Tibial nerve (tissue), 4 donors: ENCODE measurements around the gene ALK. TPM values are rescaled to one million over a fixed set of nuclear protein-coding genes. Genes with fewer than 3 reads are reported as not detected.

Source experiments
- DNase-seq, 2 donors: peaks; one replicate each; pipeline ENCODE4 v3.0.0-alpha.2; 2019; ENCODE audit warnings: low spot score in 2 of 2
- H3K27ac ChIP-seq, 4 donors: fragments of 200-600 bp; sonication (generic) in 3 of 4; one replicate each; pipeline ENCODE4 v1.5.1; 2017 to 2019; ENCODE audit warnings: mild to moderate bottlenecking in 1 of 4
- H3K27me3 ChIP-seq, 2 donors: fragments of 200-600 bp; sonication (generic) in 1 of 2; one replicate each; pipeline versions ENCODE4 v1.5.1 to v1.6.0; 2017 to 2019
- H3K36me3 ChIP-seq, 3 donors: fragments of 200-600 bp; sonication (generic); one replicate each; pipeline ENCODE4 v1.5.1; 2018 to 2019
- H3K4me1 ChIP-seq, 4 donors: fragments of 200-600 bp; sonication (generic) in 3 of 4; one replicate each; pipeline ENCODE4 v1.5.1; 2017 to 2019
- H3K4me3 ChIP-seq, 4 donors: fragments of 200-600 bp; sonication (generic) in 3 of 4; one replicate each; pipeline ENCODE4 v1.5.1; 2017 to 2019; ENCODE audit warnings: mild to moderate bottlenecking in 1 of 4, moderate library complexity in 1 of 4
- H3K9me3 ChIP-seq, 4 donors: fragments of 200-600 bp; sonication (generic) in 3 of 4; one replicate each; pipeline ENCODE4 v1.5.1; 2017 to 2019
- EP300 ChIP-seq, 2 donors: sonication (generic); formaldehyde crosslinking; IDR thresholded peaks; one replicate each; pipeline ENCODE4 v1.6.1; 2017; ENCODE audit warnings: antibody characterized with exemption in 2 of 2, mild to moderate bottlenecking in 1 of 2
- POLR2A ChIP-seq, 2 donors: fragments of 450-650 bp; IDR thresholded peaks; one replicate each; pipeline ENCODE4 v1.6.1; 2017; ENCODE audit warnings: antibody characterized with exemption in 2 of 2, mild to moderate bottlenecking in 2 of 2, moderate library complexity in 2 of 2
- WGBS, 2 donors: methylation state at CpG; one replicate each; pipeline ENCODE4 v1.1.5; 2018; 5-methylcytosine and 5-hydroxymethylcytosine counted together
- total RNA-seq, 4 donors: library from RNA; depleted of rRNA; stranded (reverse); fragments of >200 nt; gene quantifications; one replicate each; pipeline ENCODE4 v1.1.0, GENCODE V29; 2016
- TF ChIP-seq, protein P1 (sequence below), 5 experiments: fragments of 200-600 bp in 3 of 5; fragments of 450-650 bp in 2 of 5; sonication (generic) in 3 of 5; IDR thresholded peaks; one replicate each; pipeline ENCODE4 v1.5.1; 2016 to 2019; ENCODE audit warnings: antibody characterized with exemption in 5 of 5, mild to moderate bottlenecking in 3 of 5, moderate library complexity in 2 of 5

ALK gene
- total RNA-seq, 4 donors from 2014 or later: 0.39 to 4.8 (median 0.66) TPM

DNA sequence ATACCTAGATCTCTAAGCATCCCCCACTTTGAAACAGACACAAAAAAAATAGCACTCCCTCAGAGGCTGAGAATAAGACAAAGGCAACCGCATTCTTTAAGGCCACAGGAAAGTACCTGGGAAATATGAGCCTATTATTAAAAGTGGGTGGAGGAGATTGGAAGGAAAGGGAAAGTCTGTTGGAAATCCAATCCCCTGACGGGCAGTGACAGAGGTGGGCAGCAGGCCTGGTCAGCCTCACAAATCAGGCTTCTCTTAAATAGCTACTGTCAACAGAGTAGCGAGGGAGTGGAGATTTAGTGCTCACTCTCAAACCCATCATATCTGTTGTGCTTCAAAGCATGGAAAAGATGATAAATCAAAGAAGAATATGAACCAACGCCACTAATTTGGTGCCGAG, 324.4 kb downstream of the ALK start:
- WGBS, 2 donors: 84 to 92% methylated on average over 5 of the region's 5 CpGs
- TF ChIP-seq POLR2A (IDR thresholded peaks at IDR 0.05) (no peak), EP300 (IDR thresholded peaks at IDR 0.05) (no peak)
- TF ChIP-seq, protein P1, sequence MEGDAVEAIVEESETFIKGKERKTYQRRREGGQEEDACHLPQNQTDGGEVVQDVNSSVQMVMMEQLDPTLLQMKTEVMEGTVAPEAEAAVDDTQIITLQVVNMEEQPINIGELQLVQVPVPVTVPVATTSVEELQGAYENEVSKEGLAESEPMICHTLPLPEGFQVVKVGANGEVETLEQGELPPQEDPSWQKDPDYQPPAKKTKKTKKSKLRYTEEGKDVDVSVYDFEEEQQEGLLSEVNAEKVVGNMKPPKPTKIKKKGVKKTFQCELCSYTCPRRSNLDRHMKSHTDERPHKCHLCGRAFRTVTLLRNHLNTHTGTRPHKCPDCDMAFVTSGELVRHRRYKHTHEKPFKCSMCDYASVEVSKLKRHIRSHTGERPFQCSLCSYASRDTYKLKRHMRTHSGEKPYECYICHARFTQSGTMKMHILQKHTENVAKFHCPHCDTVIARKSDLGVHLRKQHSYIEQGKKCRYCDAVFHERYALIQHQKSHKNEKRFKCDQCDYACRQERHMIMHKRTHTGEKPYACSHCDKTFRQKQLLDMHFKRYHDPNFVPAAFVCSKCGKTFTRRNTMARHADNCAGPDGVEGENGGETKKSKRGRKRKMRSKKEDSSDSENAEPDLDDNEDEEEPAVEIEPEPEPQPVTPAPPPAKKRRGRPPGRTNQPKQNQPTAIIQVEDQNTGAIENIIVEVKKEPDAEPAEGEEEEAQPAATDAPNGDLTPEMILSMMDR (IDR thresholded peaks at IDR 0.05): no peak
- no peaks in the 10 kb centered on the region for H3K27me3 ChIP-seq
- H3K4me3 ChIP-seq: no peak overlapping the region
- H3K36me3 ChIP-seq: no peaks in the 10 kb centered on the region
- DNase-seq: no peak
- no peak overlapping the region for H3K27ac ChIP-seq
- H3K9me3 ChIP-seq: no peaks in the 10 kb centered on the region
- H3K4me1 ChIP-seq: no peaks in the 10 kb centered on the region

DNA sequence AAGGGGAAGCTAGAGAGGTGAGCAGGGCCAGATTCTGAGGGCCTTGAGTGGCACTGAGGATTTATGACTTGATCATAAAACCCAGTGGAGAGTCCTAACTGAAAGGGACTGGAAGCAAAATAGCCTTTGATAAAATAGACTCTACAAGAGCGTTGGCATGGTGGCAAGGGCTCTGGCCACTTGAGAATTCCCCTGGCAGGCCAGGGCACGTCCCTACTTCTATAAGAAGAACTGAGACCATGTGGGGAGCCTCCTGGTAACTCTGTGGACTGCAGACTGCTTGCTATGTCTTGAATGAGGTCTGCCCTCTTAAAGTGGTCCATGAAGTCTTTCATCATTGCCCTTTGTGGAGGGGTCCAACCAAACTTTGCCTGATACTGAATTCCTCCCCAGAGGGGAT, 324.8 kb downstream of the ALK start:
- no peak for DNase-seq
- Histone ChIP-seq H3K4me3 (no peak overlapping the region), H3K9me3 (no peaks in the 10 kb centered on the region), H3K27ac (no peak overlapping the region), H3K27me3 (no peaks in the 10 kb centered on the region), H3K36me3 (no peaks in the 10 kb centered on the region), H3K4me1 (no peaks in the 10 kb centered on the region)
- WGBS, 2 donors: 60 to 67% methylated on average over 2 of the region's 2 CpGs
- TF ChIP-seq EP300 (IDR thresholded peaks at IDR 0.05) (no peak), POLR2A (IDR thresholded peaks at IDR 0.05) (no peak)
- TF ChIP-seq, protein P1 (IDR thresholded peaks at IDR 0.05): no peak

DNA sequence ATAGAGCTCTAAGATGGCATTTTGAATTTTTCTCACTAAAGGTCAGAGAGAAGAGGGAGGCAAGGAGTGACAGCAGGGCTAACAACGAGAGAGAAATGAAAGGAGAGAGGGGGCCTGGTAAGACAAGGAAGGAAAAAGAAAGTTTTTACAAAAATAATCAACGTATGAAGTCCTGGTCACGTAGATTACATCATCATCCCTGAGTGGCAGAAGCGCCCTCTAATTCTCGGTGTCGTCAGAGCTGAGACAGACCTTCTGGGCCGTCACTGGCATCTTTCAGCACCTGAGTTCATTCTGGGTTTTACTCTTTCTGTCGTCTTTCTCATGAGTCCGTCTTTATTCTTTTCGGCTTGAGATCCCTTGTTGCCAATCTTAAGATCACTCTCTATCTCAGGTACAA, 329.8 kb downstream of the ALK start:
- Histone ChIP-seq H3K36me3 (no peaks in the 10 kb centered on the region), H3K4me3 (no peak overlapping the region), H3K27me3 (no peaks in the 10 kb centered on the region), H3K4me1 (no peaks in the 10 kb centered on the region), H3K27ac (no peak overlapping the region), H3K9me3 (no peaks in the 10 kb centered on the region)
- whole genome bisulfite sequencing, 2 donors: 90% methylated on average over 10 of the region's 10 CpGs
- TF ChIP-seq, protein P1 (IDR thresholded peaks at IDR 0.05): no peak
- no peak for TF ChIP-seq EP300 (IDR thresholded peaks at IDR 0.05)
- no peak for TF ChIP-seq POLR2A (IDR thresholded peaks at IDR 0.05)
- no peak for DNase-seq

DNA sequence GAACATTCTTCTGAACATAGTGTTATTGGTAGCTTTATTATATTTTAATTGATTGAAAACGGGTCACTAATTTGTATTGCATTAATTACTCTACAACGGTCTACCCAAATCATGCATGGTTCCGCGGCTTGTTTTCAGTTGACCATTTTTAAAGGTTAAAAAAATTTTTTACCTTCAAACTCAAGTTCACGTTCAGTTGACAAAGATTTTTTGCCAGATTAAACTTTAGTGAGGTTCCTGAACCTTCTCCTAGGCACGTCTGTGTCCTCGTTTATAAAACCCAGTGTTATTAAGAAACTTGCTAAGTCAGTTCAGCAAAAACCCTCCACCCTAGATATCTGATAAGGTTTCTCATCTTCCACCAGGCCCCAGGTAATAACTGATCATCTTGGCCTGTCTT, 331.2 kb downstream of the ALK start:
- DNase-seq: no peak
- Histone ChIP-seq H3K4me3 (no peak overlapping the region), H3K4me1 (no peaks in the 10 kb centered on the region), H3K27ac (no peak overlapping the region), H3K9me3 (no peaks in the 10 kb centered on the region), H3K27me3 (no peaks in the 10 kb centered on the region), H3K36me3 (no peaks in the 10 kb centered on the region)
- 92 to 95% methylated on average over 7 of the region's 7 CpGs for WGBS, 2 donors
- TF ChIP-seq EP300 (IDR thresholded peaks at IDR 0.05) (no peak), POLR2A (IDR thresholded peaks at IDR 0.05) (no peak)
- TF ChIP-seq, protein P1 (IDR thresholded peaks at IDR 0.05): no peak

DNA sequence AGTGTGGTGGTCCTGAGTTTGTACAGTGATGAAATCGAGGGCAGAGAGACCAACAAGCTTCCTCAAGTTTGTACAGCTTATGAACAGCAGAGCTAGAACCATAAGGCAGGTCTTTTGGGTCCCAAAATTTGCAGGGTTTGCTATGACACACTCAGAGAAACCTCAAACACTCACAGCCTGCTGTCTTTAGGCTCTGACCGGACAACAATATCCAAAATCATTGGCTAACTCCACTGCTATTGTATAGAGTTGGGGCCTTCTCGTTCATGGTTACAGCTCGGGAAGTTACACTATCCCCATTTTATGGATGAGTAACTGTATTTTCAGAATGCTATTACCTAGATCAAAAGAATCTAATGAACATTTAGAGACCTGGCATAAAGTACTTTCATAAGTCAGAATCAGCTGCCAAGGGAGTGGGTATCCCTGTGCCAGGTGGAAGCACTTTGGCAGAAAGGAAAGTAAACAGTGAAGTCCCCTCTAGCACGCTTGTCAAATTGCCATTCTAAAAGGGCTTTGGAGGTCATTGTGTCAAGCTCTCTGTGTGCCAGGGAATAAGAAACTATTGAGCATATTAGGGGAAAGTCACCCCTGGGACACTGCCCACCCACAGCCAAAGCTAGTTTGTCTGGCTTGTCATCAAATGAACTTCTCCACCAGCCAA, 331.8 kb downstream of the ALK start:
- H3K4me3 ChIP-seq: no peak overlapping the region
- no peaks in the 10 kb centered on the region for H3K9me3 ChIP-seq
- H3K27ac ChIP-seq: no peak overlapping the region
- TF ChIP-seq POLR2A (IDR thresholded peaks at IDR 0.05) (no peak), EP300 (IDR thresholded peaks at IDR 0.05) (no peak)
- TF ChIP-seq, protein P1 (IDR thresholded peaks at IDR 0.05): no peak
- H3K4me1 ChIP-seq: no peaks in the 10 kb centered on the region
- WGBS, 2 donors: 85 to 88% methylated on average over 5 of the region's 5 CpGs
- no peaks in the 10 kb centered on the region for H3K36me3 ChIP-seq
- H3K27me3 ChIP-seq: no peaks in the 10 kb centered on the region
- no peak for DNase-seq
